Sigmoid colon (tissue), 7 donors: ENCODE measurements around the gene WBP2NL. TPM values are rescaled to one million over a fixed set of nuclear protein-coding genes. Genes with fewer than 3 reads are reported as not detected.

Source experiments
- DNase-seq: peaks from one replicate; pipeline ENCODE4 v3.0.0-alpha.2; 2019
- H3K27ac ChIP-seq, 4 donors: fragments of 200-600 bp; sonication (generic); one replicate each; pipeline ENCODE4 v1.5.1; 2016 to 2019; ENCODE audit warnings: mild to moderate bottlenecking in 1 of 4
- H3K27me3 ChIP-seq, 3 donors: fragments of 200-600 bp; sonication (generic); one replicate each; pipeline ENCODE4 v1.5.1; 2019; ENCODE audit warnings: mild to moderate bottlenecking in 1 of 3
- H3K36me3 ChIP-seq, 4 donors: fragments of 200-600 bp; sonication (generic); one replicate each; pipeline ENCODE4 v1.5.1; 2016 to 2019
- H3K4me1 ChIP-seq, 4 donors: fragments of 200-600 bp; sonication (generic); one replicate each; pipeline ENCODE4 v1.5.1; 2017 to 2019
- H3K4me3 ChIP-seq, 4 donors: fragments of 200-600 bp; sonication (generic); one replicate each; pipeline ENCODE4 v1.5.1; 2017 to 2019; ENCODE audit warnings: mild to moderate bottlenecking in 2 of 4, moderate library complexity in 1 of 4
- H3K9me3 ChIP-seq, 4 donors: fragments of 200-600 bp in 3 of 4; sonication (generic) in 3 of 4; one replicate each; pipeline versions ENCODE4 v1.5.1 to v1.6.1; 2013 to 2019
- CTCF ChIP-seq, 4 experiments: fragments of 450-650 bp in 3 of 4; fragments of 200-600 bp in 1 of 4; IDR thresholded peaks; one replicate each; pipeline ENCODE4 v1.5.1; 2016 to 2019; ENCODE audit warnings: antibody characterized with exemption in 4 of 4, mild to moderate bottlenecking in 3 of 4, moderate library complexity in 2 of 4
- EP300 ChIP-seq, 4 donors: sonication (generic); formaldehyde crosslinking; IDR thresholded peaks; one replicate each; pipeline ENCODE4 v1.6.1; 2017; ENCODE audit warnings: antibody characterized with exemption in 4 of 4
- POLR2A ChIP-seq, 2 donors: fragments of 450-650 bp; IDR thresholded peaks; one replicate each; pipeline ENCODE4 v1.6.1; 2016; ENCODE audit warnings: antibody characterized with exemption in 2 of 2, mild to moderate bottlenecking in 2 of 2, moderate library complexity in 2 of 2
- POLR2AphosphoS5 ChIP-seq, 4 donors: sonication (generic); formaldehyde crosslinking; IDR thresholded peaks; one replicate each; pipeline ENCODE4 v1.6.1; 2017; ENCODE audit warnings: antibody characterized with exemption in 4 of 4
- WGBS, 2 donors: extraction: QIAGEN DNeasy Blood & Tissue Kit; methylation state at CpG; one replicate each; pipeline ENCODE4 v1.1.7; 2013; 5-methylcytosine and 5-hydroxymethylcytosine counted together
- intact Hi-C: fragments of 100-400 bp; cut with DNase I; formaldehyde crosslinking; loops from one replicate; pipeline ENCODE4 v1.15.1; 2023
- polyA plus RNA-seq, 3 donors: library from polyadenylated mRNA; stranded (reverse); fragments of 200-250 nt; gene quantifications; one replicate each; pipeline ENCODE4 v1.2.3, GENCODE V29; 2013
- total RNA-seq, 4 donors: library from RNA; depleted of rRNA; stranded (reverse); fragments of >200 nt; gene quantifications; one replicate each; pipeline ENCODE4 v1.1.0, GENCODE V29; 2016
- donor health status: healthy with polysubstance abuse.
- donor health status: Bipolar disorder and iron deficiency.
- donor health status: healthy.

WBP2NL gene
- total and polyA plus RNA-seq, 7 donors, result 0.71 to 2.8 (median 0.92) TPM; not detected in 1

DNA sequence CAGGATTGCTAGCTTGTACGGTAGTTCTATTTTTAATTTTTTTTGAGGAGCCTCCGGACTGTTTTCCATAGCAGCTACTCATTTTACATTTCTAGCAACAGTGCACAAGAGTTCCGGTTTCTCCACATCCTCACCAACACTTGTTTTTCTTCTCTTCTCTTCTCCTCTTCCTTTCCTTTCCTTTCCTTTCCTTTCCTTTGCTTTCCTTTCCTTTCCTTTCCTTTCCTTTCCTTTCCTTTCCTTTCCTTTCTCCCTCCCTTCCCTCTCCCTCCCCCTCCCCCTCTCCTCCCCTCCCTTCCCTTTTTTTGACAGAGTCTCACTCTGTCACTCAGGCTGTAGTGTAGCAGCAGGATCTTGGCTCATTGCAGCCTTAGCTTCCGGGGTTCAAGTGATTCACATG lies 9.3 kb downstream of the WBP2NL start:
- Histone ChIP-seq H3K27ac (no peak overlapping the region), H3K27me3 (no peaks in the 10 kb centered on the region), H3K36me3 (no peaks in the 10 kb centered on the region), H3K4me1 (no peaks in the 10 kb centered on the region), H3K4me3 (no peak overlapping the region), H3K9me3 (peaks cover 4 to 7% (median 5%) of the 10 kb centered on the region in 4 donors)
- no peak for TF ChIP-seq POLR2A (IDR thresholded peaks at IDR 0.05)
- no peak for TF ChIP-seq POLR2AphosphoS5 (IDR thresholded peaks at IDR 0.05)
- no peak for TF ChIP-seq CTCF (IDR thresholded peaks at IDR 0.05)
- TF ChIP-seq EP300 (IDR thresholded peaks at IDR 0.05), result no peak
- 84% methylated on average over 4 of the region's 4 CpGs for WGBS, 2 donors
- intact Hi-C loops, result no loop called here
- DNase-seq, result no peak

DNA sequence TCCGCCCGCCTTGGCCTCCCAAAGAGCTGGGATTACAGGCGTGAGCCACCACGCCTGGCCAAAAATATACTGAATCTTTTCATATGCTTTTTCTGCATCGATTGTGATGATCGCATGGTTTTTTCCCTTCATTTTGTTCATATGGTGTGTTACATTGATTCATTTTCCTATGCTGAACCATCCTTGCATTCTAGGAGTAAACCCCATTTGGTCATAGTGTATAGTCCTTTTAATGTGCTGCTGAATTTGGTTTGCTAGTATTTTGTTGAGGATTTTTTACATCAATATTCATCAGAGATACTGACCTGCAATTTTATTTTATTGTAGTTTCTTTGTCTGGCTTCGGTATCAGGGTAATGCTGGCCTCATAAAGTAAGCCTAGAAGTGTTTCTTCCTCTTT lies 12.2 kb downstream of the WBP2NL start:
- no peak for TF ChIP-seq EP300 (IDR thresholded peaks at IDR 0.05)
- TF ChIP-seq POLR2AphosphoS5 (IDR thresholded peaks at IDR 0.05), result no peak
- no peak for TF ChIP-seq CTCF (IDR thresholded peaks at IDR 0.05)
- Histone ChIP-seq H3K27ac (no peak overlapping the region), H3K27me3 (no peaks in the 10 kb centered on the region), H3K4me1 (no peaks in the 10 kb centered on the region), H3K36me3 (no peaks in the 10 kb centered on the region), H3K4me3 (no peak overlapping the region), H3K9me3 (peaks cover 4 to 7% (median 5%) of the 10 kb centered on the region in 4 donors)
- DNase-seq, result no peak
- 95% methylated on average over 7 of the region's 7 CpGs for WGBS, 2 donors
- intact Hi-C loops, result no loop called here

- WGBS, 2 donors, result 90 to 92% methylated on average over 4 of the region's 4 CpGs
- Histone ChIP-seq H3K4me1 (no peaks in the 10 kb centered on the region), H3K9me3 (peaks cover 4 to 7% (median 5%) of the 10 kb centered on the region in 4 donors), H3K36me3 (no peaks in the 10 kb centered on the region), H3K4me3 (no peak overlapping the region), H3K27ac (no peak overlapping the region), H3K27me3 (no peaks in the 10 kb centered on the region)
- TF ChIP-seq EP300 (IDR thresholded peaks at IDR 0.05) (no peak), CTCF (IDR thresholded peaks at IDR 0.05) (no peak), POLR2AphosphoS5 (IDR thresholded peaks at IDR 0.05) (no peak), POLR2A (IDR thresholded peaks at IDR 0.05) (no peak)
- no peak for DNase-seq
- intact Hi-C loops, result no loop called here
Observed at GRCh38 chr22:42013385-42013784, 14.8 kb downstream of the WBP2NL start.

- intact Hi-C loops, result no loop called here
- no peak for DNase-seq
- no peak overlapping the region for H3K4me3 ChIP-seq
- no peak overlapping the region for H3K27ac ChIP-seq
- no peaks in the 10 kb centered on the region for H3K36me3 ChIP-seq
- no peaks in the 10 kb centered on the region for H3K4me1 ChIP-seq
- no peak for TF ChIP-seq POLR2A (IDR thresholded peaks at IDR 0.05)
- no peaks in the 10 kb centered on the region for H3K27me3 ChIP-seq
- H3K9me3 ChIP-seq, result peaks cover 0 to 2% (median 1%) of the 10 kb centered on the region in 4 donors
- 87 to 89% methylated on average over 10 of the region's 10 CpGs for WGBS, 2 donors
Observed at GRCh38 chr22:42016111-42016510, 17.5 kb downstream of the WBP2NL start.

- intact Hi-C loops, result no loop called here
- Histone ChIP-seq H3K4me3 (no peak overlapping the region), H3K36me3 (no peaks in the 10 kb centered on the region), H3K4me1 (no peaks in the 10 kb centered on the region), H3K27me3 (no peaks in the 10 kb centered on the region), H3K27ac (no peak overlapping the region), H3K9me3 (no peaks in the 10 kb centered on the region)
- TF ChIP-seq POLR2AphosphoS5 (IDR thresholded peaks at IDR 0.05) (no peak), POLR2A (IDR thresholded peaks at IDR 0.05) (no peak)
- no peak for DNase-seq
- WGBS, 2 donors, result 90 to 91% methylated on average over 1 of the region's 1 CpG
Observed at GRCh38 chr22:42018224-42018623, 19.6 kb downstream of the WBP2NL start.

GRCh38 chr22:42021571-42021970 lies 23.0 kb downstream of the WBP2NL start:
- Histone ChIP-seq H3K36me3 (no peaks in the 10 kb centered on the region), H3K27me3 (no peaks in the 10 kb centered on the region), H3K4me1 (no peaks in the 10 kb centered on the region), H3K9me3 (no peaks in the 10 kb centered on the region), H3K4me3 (no peak overlapping the region), H3K27ac (no peak overlapping the region)
- intact Hi-C loops, result no loop called here
- DNase-seq, result no peak
- TF ChIP-seq CTCF (IDR thresholded peaks at IDR 0.05) (no peak), POLR2A (IDR thresholded peaks at IDR 0.05) (no peak), EP300 (IDR thresholded peaks at IDR 0.05) (no peak), POLR2AphosphoS5 (IDR thresholded peaks at IDR 0.05) (no peak)
- WGBS, 2 donors, result 59 to 86% methylated on average over 2 of the region's 2 CpGs
